Kidney epithelial cell (primary cell): ENCODE data around the gene MTR. TPM values are rescaled to one million over a fixed set of nuclear protein-coding genes. Genes with fewer than 3 reads are reported as not detected.
A peak's percentile ranks its signal among the peaks of the same experiment; 100 is the strongest.

Experiments used
- DNase-seq: peaks from one replicate; pipeline ENCODE4 v3.0.0-alpha.2; 2010; ENCODE audit warnings: low read depth
- H3K27me3 ChIP-seq: 2 replicates; pipeline ENCODE4 v1.6.0; 2011; ENCODE audit warnings: low read length; ENCODE audit not compliant: control insufficient read depth, insufficient read depth
- H3K36me3 ChIP-seq: 2 replicates; pipeline ENCODE4 v1.5.1; 2011; ENCODE audit warnings: low read length; ENCODE audit not compliant: control insufficient read depth, insufficient read depth
- H3K4me3 ChIP-seq: 2 replicates; pipeline ENCODE4 v1.5.1; 2011; ENCODE audit warnings: low read depth, mild to moderate bottlenecking, control low read depth, low read length
- CTCF ChIP-seq: IDR thresholded peaks from 2 replicates; pipeline ENCODE4 v1.5.1; 2011; ENCODE audit warnings: mild to moderate bottlenecking, moderate library complexity, low read length, control low read depth, inconsistent platforms; ENCODE audit not compliant: insufficient read depth, poor library complexity, severe bottlenecking
- total RNA-seq: library from RNA; depleted of rRNA; stranded (reverse); fragments of >200 nt; gene quantifications from 2 replicates; pipeline ENCODE4 v1.2.3, GENCODE V29; 2015

Gene MTR
- total RNA-seq, 1 donor from 2014 or later = 23.3 TPM

GRCh38 chr1:236765831-236766230, 29.3 kb upstream of the MTR start:
- no peak for TF ChIP-seq CTCF
- no peak overlapping the region for H3K4me3 ChIP-seq
- H3K27me3 ChIP-seq = no peaks in the 10 kb centered on the region
- DNase-seq = no peak
- H3K36me3 ChIP-seq = no peaks in the 10 kb centered on the region

DNA sequence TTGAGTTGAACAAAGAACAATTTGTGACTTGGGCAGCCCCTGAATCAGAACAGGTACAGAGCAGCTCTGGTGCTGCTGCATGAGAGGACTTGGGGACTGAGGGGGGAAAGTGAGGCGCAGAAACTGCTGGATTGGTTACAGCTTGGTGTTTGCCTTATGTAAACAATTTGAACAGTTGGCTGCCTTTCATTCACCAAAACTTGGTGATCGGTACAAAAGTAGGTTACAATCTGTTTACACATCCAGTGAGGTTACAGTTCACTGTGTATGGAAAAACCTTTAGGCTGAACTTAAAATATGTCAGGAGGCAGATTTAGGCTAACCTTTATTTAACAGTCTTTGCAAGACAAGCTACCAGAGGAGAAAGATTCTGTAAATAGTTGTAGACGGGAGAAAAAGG, 28.6 kb upstream of the MTR start:
- Histone ChIP-seq H3K4me3 (no peak overlapping the region), H3K36me3 (no peaks in the 10 kb centered on the region), H3K27me3 (no peaks in the 10 kb centered on the region)
- no peak for DNase-seq
- no peak for TF ChIP-seq CTCF

DNA sequence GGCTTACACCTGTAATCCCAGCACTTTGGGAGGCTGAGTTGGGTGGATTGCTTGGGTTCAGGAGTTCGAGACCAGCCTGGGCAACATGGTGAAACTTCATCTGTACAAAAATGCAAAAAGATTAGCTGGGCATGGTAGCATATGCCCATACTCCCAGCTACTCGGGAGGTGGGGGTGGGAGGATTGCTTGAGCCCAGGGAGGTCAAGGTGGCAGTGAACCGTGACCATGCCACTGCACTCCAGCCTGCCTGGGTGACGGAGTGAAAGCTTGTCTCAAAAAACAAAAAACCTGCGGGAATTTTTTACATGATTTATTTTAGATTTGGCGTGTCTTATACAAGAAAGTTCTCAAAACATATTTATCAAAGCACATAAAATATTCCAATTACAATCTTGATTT, 27.8 kb upstream of the MTR start:
- no peaks in the 10 kb centered on the region for H3K36me3 ChIP-seq
- no peak for DNase-seq

DNA sequence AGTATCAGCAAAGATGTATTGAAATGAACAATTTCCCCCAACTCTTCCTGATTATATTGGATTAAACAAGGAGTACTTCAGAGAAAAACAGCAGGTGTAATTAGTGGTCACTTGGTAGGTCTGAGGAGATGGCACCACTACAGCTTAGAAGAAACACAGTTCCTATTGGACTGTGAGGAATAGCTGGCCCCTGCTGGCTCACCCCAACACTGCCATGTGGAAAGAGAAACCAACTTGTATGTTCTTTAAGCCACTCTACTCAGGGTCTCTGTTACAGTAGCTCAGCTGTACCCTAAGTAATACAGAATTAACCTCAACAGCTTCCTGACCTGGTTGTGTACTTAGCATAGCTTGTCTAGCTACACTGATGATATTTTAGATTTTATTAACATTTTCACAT, 26.5 kb upstream of the MTR start:
- DNase-seq = no peak
- Histone ChIP-seq H3K27me3 (no peaks in the 10 kb centered on the region), H3K4me3 (no peak overlapping the region), H3K36me3 (no peaks in the 10 kb centered on the region)
- TF ChIP-seq CTCF = no peak

More for the DNA sequence above, 27.8 kb upstream of the MTR start:
- H3K4me3 ChIP-seq = no peak overlapping the region
- TF ChIP-seq CTCF = no peak
- H3K27me3 ChIP-seq = no peaks in the 10 kb centered on the region

GRCh38 chr1:236773919-236774318, 21.2 kb upstream of the MTR start:
- H3K36me3 ChIP-seq = no peaks in the 10 kb centered on the region
- H3K27me3 ChIP-seq = no peaks in the 10 kb centered on the region
- TF ChIP-seq CTCF = no peak
- no peak for DNase-seq
- H3K4me3 ChIP-seq = no peak overlapping the region

DNA sequence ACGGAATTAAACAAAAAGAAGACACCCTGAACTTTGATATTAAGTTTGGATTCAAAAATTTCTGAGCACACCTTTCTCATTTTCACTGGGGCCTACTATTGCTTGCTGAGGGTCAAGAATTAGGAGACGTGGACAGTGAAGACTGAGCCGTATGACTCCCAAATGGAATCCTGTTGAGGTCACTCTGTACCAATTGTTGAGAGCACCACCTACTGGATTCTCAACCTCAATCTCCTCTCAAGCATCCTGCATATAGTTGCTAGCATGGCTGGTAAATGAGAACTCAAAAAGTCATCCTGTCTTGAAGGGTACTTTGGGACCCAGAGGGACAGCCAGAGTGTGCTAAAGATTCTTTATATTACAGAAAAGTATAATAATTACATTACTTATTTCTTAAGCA, 20.2 kb upstream of the MTR start:
- Histone ChIP-seq H3K36me3 (no peaks in the 10 kb centered on the region), H3K4me3 (no peak overlapping the region), H3K27me3 (no peaks in the 10 kb centered on the region)
- peak; percentile 54 for TF ChIP-seq CTCF
- DNase-seq = no peak
